OCI-LY7 (cell line): ENCODE measurements around the gene WIPF1. TPM values are rescaled to one million over a fixed set of nuclear protein-coding genes. Genes with fewer than 3 reads are reported as not detected.

ENCODE experiments used
- BruUV-seq: library from RNA; stranded (reverse); fragments of 400-500 nt; replicated peaks from 2 replicates; lab custom pipeline; 2021; lab: Mats Ljungman, UMichigan
- CTCF ChIA-PET: fragments of 300-600 bp; sonication (Branson Sonifier 250); formaldehyde crosslinking; loops from one replicate; lab custom pipeline; 2022; ENCODE audit warnings: antibody characterized with exemption; ENCODE audit not compliant: unreplicated experiment; lab: Charles Lee
- POLR2A ChIA-PET: fragments of 300-600 bp; sonication (Branson Sonifier 250); formaldehyde crosslinking; loops from one replicate; lab custom pipeline; 2022; ENCODE audit warnings: antibody characterized with exemption; lab: Charles Lee
- DNase-seq: peaks from one replicate; pipeline ENCODE4 v3.0.0-alpha.2; 2015; ENCODE audit warnings: low spot score
- H2AFZ ChIP-seq: fragments of 200-600 bp; sonication (generic), shearing (Covaris generic); 2 replicates; pipeline ENCODE4 v1.6.1; 2014; ENCODE audit warnings: mild to moderate bottlenecking, antibody characterized with exemption, low read length, moderate library complexity
- H3K27ac ChIP-seq: fragments of 200-600 bp; sonication (generic); 2 replicates; pipeline ENCODE4 v1.5.1; 2014; ENCODE audit warnings: mixed run types, low read depth, mild to moderate bottlenecking, moderate library complexity, low read length, inconsistent platforms; ENCODE audit not compliant: poor library complexity, severe bottlenecking
- H3K36me3 ChIP-seq: fragments of 200-600 bp; sonication (generic); 2 replicates; pipeline ENCODE4 v1.6.1; 2014; ENCODE audit warnings: mild to moderate bottlenecking, antibody characterized with exemption, low read length, moderate library complexity, mixed read lengths; ENCODE audit not compliant: insufficient read depth
- H3K4me1 ChIP-seq: fragments of 200-600 bp; sonication (generic); 2 replicates; pipeline ENCODE4 v1.5.1; 2014; ENCODE audit warnings: mild to moderate bottlenecking, low read length; ENCODE audit not compliant: insufficient read depth, poor library complexity, severe bottlenecking
- H3K4me2 ChIP-seq: fragments of 200-600 bp; sonication (generic); 2 replicates; pipeline ENCODE4 v1.6.1; 2014; ENCODE audit warnings: mild to moderate bottlenecking, low read length
- H3K4me3 ChIP-seq: fragments of 200-600 bp; sonication (generic); 2 replicates; pipeline ENCODE4 v1.5.1; 2014; ENCODE audit warnings: mild to moderate bottlenecking, low read depth, low read length; ENCODE audit not compliant: poor library complexity, severe bottlenecking
- H3K79me2 ChIP-seq: fragments of 200-600 bp; sonication (generic); 2 replicates; pipeline ENCODE4 v1.6.1; 2016; ENCODE audit warnings: low read depth, mild to moderate bottlenecking, low read length, moderate library complexity, mixed read lengths; ENCODE audit not compliant: insufficient read depth
- H3K9me2 ChIP-seq: fragments of 200-600 bp; sonication (generic); 2 replicates; pipeline ENCODE4 v1.6.1; 2016; ENCODE audit warnings: mild to moderate bottlenecking, low read length, mixed read lengths; ENCODE audit not compliant: insufficient read depth
- H3K9me3 ChIP-seq: fragments of 200-600 bp; sonication (generic); 2 replicates; pipeline ENCODE4 v1.6.1; 2014; ENCODE audit warnings: mild to moderate bottlenecking, mixed run types, low read length, mixed read lengths
- H4K20me1 ChIP-seq: fragments of 200-600 bp; sonication (generic); 2 replicates; pipeline ENCODE4 v1.6.1; 2014; ENCODE audit warnings: mild to moderate bottlenecking, antibody characterized with exemption, low read length, moderate library complexity, mixed read lengths; ENCODE audit not compliant: insufficient read depth
- EZH2phosphoT487 ChIP-seq: fragments of 200-600 bp; sonication (generic); IDR thresholded peaks from 2 replicates; pipeline ENCODE4 v1.6.1; 2018; ENCODE audit warnings: low read depth, borderline replicate concordance, mild to moderate bottlenecking, mixed run types, antibody characterized with exemption, low read length, moderate library complexity, mixed read lengths
- intact Hi-C: fragments of 100-400 bp; cut with micrococcal nuclease; formaldehyde crosslinking; loops from one replicate; pipeline ENCODE4 v1.10.0; 2022; ENCODE audit not compliant: unreplicated experiment
- total RNA-seq, 2 experiments: library from RNA; depleted of rRNA in 1 of 2; stranded (reverse); fragments of >200 nt in 1 of 2; shearing (Covaris generic) in 1 of 2; gene quantifications; 2 replicates each; pipeline ENCODE4 v1.2.3, GENCODE V29; 2014 to 2022
- TF ChIP-seq, protein P1 (sequence below): fragments of 200-600 bp; sonication (generic); conservative IDR thresholded peaks from 2 replicates; pipeline ENCODE4 v1.5.1; 2014; ENCODE audit warnings: mild to moderate bottlenecking, antibody characterized with exemption, low read length, moderate library complexity, mixed read lengths

Gene WIPF1
- total RNA-seq, 2 experiments from 2014 or later: 27.1 to 192 TPM

GRCh38 chr2:174568425-174568824 is 29.2 kb downstream of the WIPF1 start:
- no peak for TF ChIP-seq EZH2phosphoT487
- TF ChIP-seq, protein P1, sequence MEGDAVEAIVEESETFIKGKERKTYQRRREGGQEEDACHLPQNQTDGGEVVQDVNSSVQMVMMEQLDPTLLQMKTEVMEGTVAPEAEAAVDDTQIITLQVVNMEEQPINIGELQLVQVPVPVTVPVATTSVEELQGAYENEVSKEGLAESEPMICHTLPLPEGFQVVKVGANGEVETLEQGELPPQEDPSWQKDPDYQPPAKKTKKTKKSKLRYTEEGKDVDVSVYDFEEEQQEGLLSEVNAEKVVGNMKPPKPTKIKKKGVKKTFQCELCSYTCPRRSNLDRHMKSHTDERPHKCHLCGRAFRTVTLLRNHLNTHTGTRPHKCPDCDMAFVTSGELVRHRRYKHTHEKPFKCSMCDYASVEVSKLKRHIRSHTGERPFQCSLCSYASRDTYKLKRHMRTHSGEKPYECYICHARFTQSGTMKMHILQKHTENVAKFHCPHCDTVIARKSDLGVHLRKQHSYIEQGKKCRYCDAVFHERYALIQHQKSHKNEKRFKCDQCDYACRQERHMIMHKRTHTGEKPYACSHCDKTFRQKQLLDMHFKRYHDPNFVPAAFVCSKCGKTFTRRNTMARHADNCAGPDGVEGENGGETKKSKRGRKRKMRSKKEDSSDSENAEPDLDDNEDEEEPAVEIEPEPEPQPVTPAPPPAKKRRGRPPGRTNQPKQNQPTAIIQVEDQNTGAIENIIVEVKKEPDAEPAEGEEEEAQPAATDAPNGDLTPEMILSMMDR: no peak

DNA sequence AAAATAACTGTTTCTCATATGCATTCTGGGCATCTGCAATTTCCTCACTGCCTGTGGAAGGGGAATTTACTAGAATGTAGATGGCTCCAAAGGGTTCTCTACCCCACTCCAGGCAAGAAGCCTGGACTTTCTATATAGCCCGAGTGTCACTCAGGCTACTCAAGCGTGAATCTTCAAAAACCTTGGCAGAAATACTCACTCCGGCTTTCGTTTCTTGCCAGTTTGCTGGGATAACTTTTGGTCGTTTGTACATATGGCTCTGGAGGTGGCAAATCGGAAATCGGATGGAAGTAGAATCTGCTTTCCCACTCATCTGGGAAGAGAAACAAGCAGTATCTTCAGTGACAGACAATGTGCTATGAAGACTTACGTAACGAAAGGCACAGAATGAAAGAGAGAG is 30.7 kb downstream of the WIPF1 start:
- DNase-seq: no peak
- no peaks in the 10 kb centered on the region for H3K79me2 ChIP-seq
- H4K20me1 ChIP-seq: no peaks in the 10 kb centered on the region
- no peak overlapping the region for H3K4me2 ChIP-seq
- H3K4me3 ChIP-seq: no peak overlapping the region
- ChIA-PET CTCF (no interaction called here), POLR2A (interaction anchor here (0.5 to 1.3 kb wide), 4 partner anchors 13 to 84 kb away, joined by 3 to 4 read pairs (median 4); no protein-coding TSS in a partner anchor)
- H3K36me3 ChIP-seq: peaks cover 98% of the 10 kb centered on the region
- H2AFZ ChIP-seq: no peak overlapping the region
- BruUV-seq: no TSS peak
- H3K9me3 ChIP-seq: no peaks in the 10 kb centered on the region
- no peaks in the 10 kb centered on the region for H3K4me1 ChIP-seq
- H3K9me2 ChIP-seq: no peaks in the 10 kb centered on the region
- H3K27ac ChIP-seq: no peak overlapping the region
- TF ChIP-seq, protein P1: no peak
- no peak for TF ChIP-seq EZH2phosphoT487
- intact Hi-C loops: no loop called here

More at GRCh38 chr2:174568425-174568824, 29.2 kb downstream of the WIPF1 start:
- BruUV-seq: no TSS peak
- H3K4me2 ChIP-seq: no peak overlapping the region
- intact Hi-C loops: no loop called here
- CTCF ChIA-PET: no interaction called here
- H3K36me3 ChIP-seq: peaks cover 98% of the 10 kb centered on the region
- no peaks in the 10 kb centered on the region for H3K79me2 ChIP-seq
- DNase-seq: no peak
- H3K27ac ChIP-seq: no peak overlapping the region
- H3K4me1 ChIP-seq: no peaks in the 10 kb centered on the region
- H3K9me2 ChIP-seq: no peaks in the 10 kb centered on the region
- H2AFZ ChIP-seq: no peak overlapping the region
- H4K20me1 ChIP-seq: no peaks in the 10 kb centered on the region
- POLR2A ChIA-PET: interaction anchor here (0.9 kb wide), 1 partner anchor 21 kb away, joined by 3 read pairs; no protein-coding TSS in a partner anchor
- no peaks in the 10 kb centered on the region for H3K9me3 ChIP-seq
- no peak overlapping the region for H3K4me3 ChIP-seq

DNA sequence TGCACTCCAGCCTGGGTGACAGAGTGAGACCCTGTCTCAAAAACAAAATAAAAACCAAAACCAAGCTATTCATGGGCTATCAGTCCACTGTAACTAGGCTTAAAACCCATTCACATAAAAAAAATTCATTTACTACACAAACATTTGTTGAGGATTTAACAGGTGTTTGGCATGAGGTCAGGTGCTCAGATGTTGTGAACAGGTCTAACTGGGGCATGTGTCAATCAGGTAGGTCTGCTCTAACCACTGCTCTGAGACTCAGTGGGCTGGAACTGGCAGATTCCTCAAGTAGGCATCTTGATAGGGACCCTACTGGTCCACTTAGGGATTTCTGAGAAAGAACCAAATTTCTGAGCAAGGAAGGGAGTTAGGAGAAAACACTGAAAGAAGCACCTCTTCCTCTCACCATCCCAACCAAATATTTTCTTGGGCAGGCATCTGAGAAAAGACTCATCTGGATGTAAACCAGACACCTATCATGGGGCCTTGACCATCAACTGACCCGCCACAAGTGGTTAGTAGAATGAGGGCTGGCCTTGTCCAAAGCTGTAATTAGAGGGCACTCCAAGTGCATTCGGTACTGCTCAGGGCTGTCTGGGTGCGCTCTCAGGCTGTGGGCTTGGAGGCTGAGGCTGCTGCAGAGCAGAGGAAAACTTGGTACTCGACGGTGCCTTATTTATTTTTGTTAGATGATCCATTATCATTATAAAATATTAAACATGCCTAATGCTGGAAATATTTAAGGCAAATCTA is 33.9 kb downstream of the WIPF1 start:
- no peak overlapping the region for H3K27ac ChIP-seq
- ChIA-PET POLR2A (interaction anchor here (1.6 kb wide), 1 partner anchor 12 kb away, joined by 5 read pairs; no protein-coding TSS in a partner anchor), CTCF (no interaction called here)
- H3K9me2 ChIP-seq: no peaks in the 10 kb centered on the region
- no peak overlapping the region for H2AFZ ChIP-seq
- no peak for DNase-seq
- H3K36me3 ChIP-seq: peaks cover 98% of the 10 kb centered on the region
- no TSS peak for BruUV-seq
- H4K20me1 ChIP-seq: no peaks in the 10 kb centered on the region
- no peaks in the 10 kb centered on the region for H3K9me3 ChIP-seq
- H3K4me2 ChIP-seq: no peak overlapping the region
- H3K79me2 ChIP-seq: no peaks in the 10 kb centered on the region
- TF ChIP-seq, protein P1: no peak
- TF ChIP-seq EZH2phosphoT487: no peak
- no peaks in the 10 kb centered on the region for H3K4me1 ChIP-seq
- intact Hi-C loops: no loop called here
- no peak overlapping the region for H3K4me3 ChIP-seq
